IPS DF 4.7 (cell line): Measurements from ENCODE around the gene IER5.

Experiments used
- DNase-seq: peaks from one replicate; pipeline ENCODE4 v3.0.0-alpha.2; 2013; ENCODE audit warnings: low spot score; ENCODE audit errors: extremely low read depth

Gene IER5

DNA sequence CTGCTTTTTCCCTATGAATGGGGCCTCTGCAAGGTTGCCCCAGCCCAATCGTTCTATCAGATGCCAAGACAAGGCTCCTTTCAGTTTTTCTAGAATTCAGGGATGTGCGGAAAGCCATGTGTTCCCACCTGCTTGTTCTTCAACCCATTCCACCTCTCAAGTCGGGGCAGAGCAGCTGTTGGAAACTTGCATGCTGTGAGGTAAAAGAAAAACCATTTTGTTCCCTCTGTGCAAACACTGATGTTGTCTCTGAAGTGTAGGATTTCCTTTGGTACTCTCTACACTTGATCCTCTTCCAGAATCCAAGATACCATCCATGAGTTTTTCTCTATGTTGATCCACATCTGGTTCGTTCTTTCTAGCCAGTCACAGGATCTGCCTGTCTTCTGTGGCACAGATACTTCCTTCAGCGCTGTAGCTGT, 7.3 kb downstream of the IER5 start:
- DNase-seq = no peak

DNA sequence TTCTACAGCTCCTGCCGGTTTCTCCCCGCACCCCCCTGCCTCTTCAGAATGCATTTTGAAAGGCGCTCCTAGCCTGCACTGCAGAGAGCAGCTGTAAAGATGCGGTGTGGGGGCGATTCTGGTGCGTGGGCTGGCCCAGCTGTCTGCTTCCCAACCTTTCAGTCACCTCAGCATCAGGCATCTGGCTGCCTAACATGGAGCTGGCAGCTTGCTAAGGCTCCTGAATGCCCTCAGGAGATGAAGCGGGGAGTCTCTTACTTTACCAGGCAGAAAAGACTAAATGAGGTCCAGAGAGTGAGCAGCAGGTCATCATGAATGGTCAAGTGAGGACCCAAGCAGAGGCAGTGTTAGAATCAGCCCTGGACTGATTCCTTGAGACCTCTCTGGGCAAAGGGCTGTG, 8.7 kb downstream of the IER5 start:
- DNase-seq = no peak

DNA sequence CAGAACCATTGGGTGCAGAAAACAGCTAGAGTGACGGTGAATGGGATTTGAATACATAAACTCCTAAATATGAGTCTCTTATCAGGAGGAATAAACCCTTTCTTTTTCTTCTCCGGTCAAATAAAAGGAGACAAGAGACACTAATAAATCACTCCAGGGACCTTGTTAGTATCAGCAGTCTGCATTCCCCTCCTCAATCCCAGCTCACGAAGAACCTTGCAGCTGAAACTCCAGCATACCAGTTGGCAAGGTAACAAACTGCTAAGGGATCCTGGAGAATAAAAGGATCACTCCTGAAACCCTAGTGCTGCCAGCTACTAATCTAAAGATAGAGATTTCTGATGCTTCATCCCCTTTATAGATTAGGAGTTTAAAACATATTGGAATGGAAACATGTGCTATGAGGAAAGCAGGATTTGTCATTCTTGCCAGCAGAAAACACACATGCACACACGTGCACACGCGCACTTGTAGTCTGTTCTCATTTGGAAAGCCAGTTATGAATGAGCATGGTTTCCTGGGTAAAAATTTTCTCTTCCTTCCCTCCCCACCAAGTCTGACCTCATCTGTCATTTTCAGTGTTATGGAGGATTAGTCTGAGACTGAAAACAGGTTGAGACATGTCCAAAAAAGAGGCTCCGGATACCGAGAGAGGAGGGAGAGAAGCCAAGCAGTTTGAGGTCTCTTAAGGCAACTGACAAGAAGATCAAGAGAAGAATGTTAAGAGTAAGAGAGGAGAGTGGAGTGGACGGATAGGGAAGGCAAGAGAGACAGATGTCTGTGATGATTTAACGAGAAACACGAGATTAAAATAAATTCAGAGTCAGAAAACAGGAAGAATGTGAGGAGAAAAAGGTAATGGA, 10.9 kb downstream of the IER5 start:
- no peak for DNase-seq

DNA sequence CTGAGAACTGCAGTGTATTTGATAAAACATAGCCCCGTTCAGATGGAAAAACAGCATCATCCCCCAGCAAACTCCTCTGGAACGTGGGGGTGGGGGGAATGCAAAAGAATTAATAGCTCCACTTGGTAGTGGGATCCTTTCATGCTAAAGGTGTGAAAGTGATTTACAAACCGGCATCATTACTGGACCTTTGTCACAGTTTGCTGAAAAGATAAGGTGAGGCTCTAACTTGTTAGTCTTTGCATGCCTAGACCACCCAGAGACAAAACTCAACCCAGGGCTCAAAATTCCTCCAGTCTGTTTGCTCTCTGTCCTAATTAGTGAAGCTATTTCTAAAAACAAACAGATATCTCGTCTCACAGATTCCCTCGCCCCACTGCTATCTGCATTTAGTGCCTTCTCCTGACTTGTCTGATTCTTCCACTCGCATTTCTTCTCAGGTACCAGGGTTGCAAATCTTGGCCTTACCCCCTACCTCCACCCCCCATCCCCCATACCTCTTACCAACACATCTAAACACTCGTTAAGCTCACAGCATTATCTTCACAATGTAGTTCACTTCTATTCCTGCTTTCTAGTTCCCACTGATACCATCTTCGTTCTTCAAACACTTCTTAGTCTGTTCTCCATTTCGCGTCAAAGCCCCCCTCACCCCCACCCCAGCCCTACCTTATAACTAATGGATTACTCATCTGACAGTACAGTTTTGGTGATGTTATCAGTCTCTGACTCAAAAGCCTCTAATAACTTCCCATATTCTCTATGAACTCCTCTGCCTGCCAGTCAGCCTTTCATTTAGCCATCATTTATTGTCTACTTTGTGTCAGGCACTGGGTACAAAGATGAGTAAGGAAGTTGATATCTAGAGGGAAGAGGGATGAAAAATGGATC, 11.8 kb downstream of the IER5 start:
- no peak for DNase-seq

DNA sequence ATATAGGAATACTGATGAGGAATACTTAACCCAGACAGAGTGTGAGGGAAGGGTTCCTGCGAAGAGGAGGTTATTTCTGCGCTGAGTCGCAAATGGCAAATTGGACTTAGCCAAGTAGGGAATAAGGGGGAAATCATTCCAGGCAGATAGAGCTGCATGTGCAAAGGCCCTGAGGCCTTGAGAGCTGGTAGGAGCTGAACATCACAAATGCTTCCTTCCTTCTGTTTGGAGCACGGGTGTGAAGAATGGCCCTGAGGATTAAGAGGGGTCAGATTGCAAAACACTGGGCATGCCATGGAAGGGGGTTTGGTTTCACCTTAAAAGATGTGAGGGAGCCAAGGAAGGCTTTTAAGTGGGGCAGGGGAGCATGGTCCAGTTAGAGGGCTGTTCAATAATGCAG, 12.4 kb downstream of the IER5 start:
- DNase-seq = no peak

DNA sequence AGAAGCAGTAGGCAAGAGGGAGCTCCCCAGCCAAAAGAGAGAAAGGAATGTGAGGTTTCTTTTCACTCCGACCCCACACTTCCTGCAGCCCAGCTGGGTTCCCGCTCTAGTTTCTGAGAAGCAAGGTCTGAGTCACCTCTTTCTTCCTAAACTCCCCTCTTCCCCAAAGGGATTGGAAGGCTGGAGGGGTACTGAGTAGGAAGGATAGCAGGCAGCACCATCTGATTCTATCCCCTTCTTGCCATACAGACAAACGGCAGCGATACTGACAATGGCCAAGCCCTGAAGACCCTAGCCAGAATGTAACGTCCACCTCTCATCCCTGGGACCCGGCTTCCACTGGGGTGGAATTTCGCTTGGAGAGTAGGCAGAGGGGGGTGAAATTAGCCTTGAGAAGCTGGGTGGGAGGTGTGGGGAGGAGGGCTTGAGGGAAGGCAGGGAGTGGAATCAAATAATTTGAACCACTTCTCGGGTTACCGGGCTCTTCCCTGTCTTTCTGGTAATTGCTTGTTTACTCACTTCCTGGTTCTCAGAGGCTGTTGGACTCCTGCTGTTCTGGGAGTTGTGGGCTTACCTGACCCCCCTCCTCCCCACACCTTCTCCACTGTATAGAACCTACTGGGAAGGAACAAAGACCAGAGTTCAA, 13.2 kb downstream of the IER5 start:
- DNase-seq = peak; percentile 82

DNA sequence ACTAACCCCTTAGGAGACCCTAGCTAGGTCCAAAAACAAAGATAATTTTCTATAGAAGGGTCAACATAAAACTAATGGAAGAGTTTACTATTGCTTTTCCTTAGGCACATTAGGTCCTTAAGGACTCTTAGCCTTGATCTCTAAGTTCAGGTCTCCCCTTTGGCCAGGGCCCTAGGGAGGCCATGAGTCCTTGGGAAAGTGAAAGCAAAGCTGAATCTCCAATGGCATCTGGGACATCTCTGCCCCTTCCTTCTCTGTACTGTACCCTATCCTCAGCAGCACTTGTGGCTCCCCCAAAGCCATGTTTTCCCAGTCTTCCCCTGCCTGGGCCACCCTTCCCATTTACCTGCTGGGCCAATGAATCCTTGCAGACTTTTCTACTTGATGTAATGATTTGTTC, 14.3 kb downstream of the IER5 start:
- no peak for DNase-seq

DNA sequence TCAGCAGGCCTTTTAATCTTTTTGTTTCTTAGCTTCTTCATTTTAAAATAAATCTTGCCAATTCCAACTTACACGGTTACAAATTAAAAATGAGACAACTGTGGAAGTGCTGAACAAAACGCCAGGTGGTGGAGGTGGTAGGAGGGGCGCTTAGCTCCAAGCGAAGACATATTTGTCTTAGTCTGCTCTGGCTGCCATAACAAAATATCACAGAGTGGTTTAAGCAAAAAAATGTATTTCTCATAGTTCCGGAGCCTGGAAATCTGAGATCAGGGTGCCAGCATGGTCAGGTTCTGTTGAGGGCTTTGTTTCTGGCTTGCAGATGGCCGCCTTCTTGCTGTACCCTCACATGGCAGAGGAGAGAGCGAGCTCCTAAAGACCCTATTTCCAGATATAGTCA, 14.9 kb downstream of the IER5 start:
- DNase-seq = no peak

DNA sequence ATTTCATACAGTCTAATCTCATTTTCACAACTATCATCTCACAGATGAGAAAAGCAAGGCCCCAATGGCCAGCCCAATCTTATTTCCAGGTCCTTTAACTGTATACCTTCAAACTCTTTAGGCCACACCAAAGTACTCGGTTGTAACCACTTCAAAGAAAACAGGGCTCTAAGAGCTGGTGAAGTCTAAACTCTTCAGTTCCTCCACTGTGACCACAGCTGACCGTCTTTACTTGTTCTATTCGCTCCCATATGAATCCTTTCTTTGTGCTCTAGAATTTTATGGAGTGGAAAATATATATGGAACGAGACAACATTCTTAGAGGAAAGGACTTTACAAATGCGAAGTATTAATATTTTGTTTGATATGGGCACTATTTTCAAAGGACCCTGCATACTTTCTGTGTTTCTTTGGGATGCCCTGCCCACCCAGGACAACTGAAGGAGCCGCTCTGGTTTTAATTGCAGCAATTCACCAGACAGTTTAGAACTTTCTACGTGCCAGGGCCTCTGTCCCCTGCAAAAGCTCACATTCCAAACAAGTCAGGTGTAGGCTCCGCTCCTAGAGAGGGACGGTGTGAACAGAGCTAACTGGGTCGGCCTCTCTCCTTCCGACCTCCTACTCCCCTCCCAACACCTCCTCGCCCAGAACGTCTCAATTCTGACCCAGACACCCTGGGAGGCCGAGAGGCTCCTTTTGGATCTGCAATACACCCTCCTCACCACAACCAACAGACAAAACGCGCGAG, 15.7 kb downstream of the IER5 start:
- DNase-seq = no peak

DNA sequence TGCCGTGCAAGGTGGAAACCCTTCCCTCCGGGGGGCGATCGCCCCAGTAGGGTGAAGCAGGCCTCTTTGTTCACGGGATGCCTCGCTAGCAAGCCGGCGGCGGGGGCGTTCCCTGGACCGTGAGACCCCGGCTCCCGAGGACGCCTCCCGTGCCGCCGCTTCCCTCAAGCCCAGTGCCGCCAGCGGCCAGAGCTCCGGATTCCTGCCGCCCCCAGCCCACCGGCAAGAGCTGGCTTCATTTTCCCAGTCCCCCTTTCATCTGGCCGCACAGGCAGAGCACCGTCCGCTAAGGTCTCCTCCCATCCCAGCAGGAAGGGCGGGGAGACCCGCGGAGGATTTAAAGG, 16.3 kb downstream of the IER5 start:
- DNase-seq = no peak

DNA sequence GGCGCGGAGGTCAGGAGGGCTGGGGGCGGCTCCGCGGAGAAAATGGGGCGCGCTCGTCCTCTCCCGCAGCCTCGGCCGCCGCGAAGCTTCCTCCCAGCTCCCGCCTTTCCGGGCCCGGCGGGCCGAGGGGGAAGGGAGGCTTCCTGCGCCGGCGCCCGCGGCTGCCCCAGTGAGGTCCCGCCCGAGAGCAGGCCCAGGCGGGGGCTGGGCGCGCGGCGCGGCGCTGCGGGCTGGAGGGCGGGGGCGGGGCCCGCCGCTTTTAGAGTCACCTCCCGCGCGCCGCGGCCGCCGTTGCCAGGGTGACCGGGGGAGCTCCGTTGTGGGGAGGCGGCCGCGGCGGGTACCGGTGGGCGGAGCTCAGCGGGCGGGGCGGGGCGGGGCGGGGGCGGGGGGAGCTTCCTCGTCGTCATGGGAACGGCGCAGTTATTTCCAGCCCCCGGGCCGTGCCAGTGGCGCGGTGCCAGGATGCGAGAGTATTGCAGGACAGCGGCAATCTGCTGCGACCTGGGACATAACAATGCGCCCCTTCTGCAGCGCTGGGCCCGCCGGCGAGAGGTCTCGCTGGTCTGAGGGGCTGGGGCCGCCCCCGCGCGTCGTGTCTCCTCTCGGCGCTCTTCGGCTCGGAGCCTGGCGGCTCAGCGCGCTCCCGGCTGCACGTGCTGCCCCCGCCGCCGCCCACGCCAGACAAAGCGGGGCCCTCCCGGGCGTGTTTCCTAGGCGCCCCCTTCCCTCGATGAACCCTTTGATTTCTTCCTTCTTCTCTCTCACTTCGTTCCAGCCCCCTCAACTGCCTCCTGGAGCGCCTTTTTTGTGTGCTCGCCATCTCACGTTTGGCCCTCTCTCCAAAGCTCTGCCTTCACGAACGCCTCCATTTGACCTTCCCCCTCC, 16.9 kb downstream of the IER5 start:
- DNase-seq = no peak

DNA sequence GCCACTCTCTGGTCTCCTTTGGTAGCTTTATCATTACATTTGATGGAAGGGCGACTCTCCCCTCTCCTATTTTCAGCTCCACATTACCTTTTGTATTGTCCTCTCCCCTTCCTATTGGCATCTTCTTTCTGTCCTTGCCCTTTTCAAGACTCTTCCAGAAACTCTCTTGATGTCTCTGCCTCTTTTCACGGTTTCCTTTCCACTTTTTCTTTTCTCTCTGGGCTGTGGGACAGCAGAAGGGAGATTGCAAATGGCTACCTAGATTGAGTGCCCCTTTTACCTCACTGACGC, 17.5 kb downstream of the IER5 start:
- DNase-seq = no peak

DNA sequence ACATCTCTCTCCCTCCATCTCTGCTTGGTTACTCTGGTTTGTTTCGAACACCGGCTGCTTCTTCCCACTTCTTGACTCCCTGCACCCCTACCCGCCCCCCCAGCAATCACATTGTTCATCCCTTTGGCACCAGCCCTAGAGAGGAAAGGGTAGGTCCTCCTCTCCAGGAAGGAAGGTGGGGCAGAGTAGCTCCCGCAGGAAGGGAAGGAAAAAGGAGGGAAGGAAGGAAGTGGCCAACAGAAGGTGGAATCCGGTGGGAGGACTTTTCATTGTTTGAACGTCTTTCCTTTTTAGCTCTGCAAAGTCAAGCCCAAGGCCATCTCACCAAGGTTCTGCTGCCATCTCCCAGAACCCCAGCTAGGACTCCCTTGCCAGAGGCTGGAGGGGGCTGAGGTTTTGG, 18.0 kb downstream of the IER5 start:
- DNase-seq = no peak

DNA sequence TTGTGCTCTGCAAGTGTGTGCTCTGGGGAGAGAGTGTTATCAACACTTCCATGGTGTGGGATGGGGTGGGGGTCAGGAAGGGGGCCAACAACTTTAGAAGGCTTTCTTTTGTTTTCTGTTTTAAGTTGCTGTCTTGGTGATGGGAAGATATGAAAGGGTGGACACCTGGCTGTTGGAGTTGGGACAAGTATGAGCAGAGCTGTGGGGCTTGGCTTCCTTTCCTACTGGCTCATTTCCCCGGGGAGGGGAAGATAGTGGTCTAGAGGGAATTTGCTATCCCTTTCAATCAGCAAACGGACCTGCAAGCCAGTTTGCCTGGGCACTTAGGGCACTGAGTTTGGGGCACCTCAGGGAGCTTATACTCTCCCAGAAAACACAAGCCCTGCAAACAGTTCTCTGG, 19.2 kb downstream of the IER5 start:
- DNase-seq = no peak

DNA sequence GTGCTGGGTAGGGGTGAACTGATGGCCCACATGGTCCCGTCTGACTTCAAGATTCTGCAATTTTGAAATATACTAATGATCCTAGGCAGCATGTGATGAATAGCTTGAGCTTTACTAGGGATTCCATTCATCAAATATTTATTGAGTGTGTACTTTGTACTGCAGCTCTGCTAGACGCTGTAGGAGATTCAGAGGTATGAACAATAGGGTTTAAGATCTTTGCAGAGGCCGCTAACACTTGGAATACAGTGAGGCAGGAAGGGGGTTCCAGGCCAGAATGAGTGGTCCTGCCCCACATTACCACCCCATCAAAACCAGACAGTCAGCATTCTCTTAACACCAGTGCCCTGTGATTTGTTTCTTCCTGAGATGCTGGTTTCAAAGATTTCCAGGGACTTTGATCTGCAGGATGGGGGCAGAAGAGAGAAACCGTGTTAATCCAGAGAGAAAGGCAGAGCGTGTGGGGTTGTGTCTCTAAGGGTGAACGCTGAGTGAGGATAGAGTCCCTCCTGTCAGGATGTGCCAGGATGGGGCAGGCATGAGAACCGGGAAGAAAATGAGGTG, 19.9 kb downstream of the IER5 start:
- DNase-seq = no peak

DNA sequence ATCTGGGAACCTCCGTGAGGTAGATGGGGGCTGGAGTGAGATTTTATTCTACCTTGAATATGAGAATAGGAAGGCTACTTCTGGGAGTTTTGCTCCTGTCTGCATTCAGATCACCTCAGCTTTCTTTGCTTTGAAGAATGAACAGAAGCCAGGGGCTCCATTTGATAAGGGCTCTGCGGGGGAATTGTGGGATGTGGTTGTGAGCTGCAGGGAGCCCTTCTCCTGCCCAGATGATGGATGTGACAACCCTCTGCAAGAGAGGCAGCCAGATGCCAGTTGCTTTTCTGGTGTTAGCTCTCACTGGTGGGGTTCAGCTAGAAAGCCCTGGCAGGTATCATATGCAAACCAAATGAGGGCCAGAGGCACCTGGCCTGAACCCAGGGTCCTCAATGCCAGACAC, 21.5 kb downstream of the IER5 start:
- no peak for DNase-seq

DNA sequence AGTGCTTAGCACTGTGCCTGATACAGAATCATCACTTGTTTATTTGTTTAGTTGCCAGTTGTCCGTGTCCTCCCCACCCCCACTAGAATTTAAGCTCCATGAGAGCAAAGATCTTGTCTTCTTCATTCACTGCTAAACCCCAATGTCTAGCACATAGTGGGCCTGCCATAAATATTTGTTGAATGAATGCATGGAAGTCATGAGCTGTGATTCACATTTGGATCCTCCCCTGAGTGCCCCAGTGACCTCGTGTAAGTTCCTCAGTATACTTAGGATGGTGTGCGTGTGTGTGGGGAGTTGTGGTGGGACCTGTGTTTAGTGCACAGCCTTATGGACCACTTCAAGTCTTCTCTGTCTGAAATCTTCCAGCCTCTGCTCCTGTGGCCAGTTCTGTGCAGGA, 23.1 kb downstream of the IER5 start:
- no peak for DNase-seq

DNA sequence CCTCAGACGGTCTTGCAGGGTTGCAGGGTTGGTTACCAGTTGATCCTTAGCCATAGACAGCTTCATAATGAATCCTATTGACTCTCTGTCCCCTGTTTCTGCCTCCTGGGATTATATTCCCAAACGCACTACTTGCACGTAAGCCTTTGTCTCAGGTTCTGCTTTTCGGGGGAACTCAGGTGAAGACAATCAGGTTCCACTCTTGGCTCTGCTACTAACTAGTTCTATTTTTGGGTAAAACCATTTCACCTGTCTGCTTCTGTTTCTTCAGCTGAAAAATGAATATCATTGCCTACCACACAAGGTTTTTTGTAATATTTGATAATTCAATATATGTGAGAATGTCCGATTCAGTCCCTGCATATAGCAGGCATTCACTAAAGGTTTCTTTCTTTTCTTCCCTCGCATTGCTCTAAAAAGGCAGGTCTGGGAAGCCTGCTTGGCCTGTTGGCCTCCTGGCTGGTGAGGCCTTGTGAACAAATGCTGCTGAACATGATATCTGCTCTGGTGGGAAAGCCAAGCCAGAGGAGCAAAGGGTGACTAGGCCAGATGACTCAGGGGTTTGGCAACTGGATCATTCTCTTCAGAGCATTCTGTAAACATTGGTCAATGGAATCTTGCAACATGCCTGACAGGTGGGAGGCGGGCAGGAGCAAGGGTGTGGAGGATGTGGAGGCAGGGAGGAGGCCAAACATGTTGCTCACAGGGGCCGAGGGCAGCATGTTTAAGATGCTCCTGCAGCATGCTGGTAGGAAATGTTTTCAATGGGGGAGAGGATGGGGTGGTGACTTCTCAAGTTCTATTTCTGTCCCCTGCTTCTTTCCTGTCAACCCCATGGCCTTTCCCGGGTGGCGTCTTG, 23.8 kb downstream of the IER5 start:
- no peak for DNase-seq

DNA sequence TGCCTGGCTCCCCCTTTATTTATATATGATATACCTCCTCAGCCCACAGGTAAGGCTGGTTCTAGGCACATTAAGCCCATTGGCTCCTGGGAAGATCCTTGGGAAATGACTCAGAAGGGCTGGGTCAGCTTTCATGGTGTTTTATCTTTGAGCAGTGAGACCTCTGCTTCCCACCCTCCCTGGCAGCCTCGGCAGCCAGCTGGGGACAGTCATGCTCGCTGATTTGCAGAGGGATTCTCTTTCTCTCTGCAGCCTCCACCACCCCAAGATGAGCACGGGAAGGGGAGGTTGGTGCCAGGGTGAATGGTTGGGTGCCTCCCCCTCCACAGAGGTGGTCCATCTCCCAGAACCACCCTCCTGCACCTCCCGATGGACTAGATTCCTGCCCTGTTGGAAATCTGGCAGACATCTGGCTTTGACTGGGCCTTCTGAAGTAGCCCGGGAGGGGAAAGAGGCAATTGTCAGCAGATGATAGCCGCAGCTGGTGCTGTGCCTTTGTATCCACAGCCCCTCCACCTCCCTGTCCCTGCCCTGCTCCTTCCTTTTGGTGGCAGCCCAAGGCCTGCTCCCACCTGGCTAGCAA, 24.6 kb downstream of the IER5 start:
- no peak for DNase-seq
